AG09309 (cell line): ENCODE results near the gene ZBTB49.
A peak's percentile ranks its signal among the peaks of the same experiment; 100 is the strongest.

Experiments used
- DNase-seq: peaks from one replicate; pipeline ENCODE4 v3.0.0-alpha.2; 2010; ENCODE audit warnings: low read depth
- H3K4me3 ChIP-seq: 2 replicates; pipeline ENCODE4 v1.5.1; 2011; ENCODE audit warnings: mild to moderate bottlenecking, low read depth, low read length, moderate library complexity; ENCODE audit not compliant: control insufficient read depth
- TF ChIP-seq, protein P1 (sequence below): IDR thresholded peaks from 2 replicates; pipeline ENCODE4 v1.5.1; 2011; ENCODE audit warnings: mild to moderate bottlenecking, low read depth, low read length, inconsistent platforms; ENCODE audit not compliant: insufficient read depth, control insufficient read depth; ENCODE audit errors: missing control alignments

ZBTB49 gene

DNA sequence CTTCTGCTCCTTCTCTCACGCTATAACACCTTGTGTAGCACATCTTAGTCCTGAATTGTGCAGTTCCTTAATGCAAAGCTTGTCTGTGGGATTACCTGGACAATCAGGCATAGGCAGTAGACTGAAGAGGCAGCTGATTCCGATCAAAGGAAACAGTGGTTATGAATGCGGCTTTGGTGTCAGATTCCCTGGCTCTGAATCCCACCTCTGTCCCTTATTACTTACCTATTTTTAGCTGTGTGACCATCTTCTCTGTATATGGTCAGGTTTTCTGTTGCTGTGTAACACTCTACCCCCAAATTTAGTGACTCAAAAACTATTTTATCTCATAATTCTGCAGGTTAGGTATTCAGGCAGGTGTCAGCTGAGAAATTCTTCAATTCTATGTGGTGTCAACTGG, 3.2 kb downstream of the ZBTB49 start:
- TF ChIP-seq, protein P1, sequence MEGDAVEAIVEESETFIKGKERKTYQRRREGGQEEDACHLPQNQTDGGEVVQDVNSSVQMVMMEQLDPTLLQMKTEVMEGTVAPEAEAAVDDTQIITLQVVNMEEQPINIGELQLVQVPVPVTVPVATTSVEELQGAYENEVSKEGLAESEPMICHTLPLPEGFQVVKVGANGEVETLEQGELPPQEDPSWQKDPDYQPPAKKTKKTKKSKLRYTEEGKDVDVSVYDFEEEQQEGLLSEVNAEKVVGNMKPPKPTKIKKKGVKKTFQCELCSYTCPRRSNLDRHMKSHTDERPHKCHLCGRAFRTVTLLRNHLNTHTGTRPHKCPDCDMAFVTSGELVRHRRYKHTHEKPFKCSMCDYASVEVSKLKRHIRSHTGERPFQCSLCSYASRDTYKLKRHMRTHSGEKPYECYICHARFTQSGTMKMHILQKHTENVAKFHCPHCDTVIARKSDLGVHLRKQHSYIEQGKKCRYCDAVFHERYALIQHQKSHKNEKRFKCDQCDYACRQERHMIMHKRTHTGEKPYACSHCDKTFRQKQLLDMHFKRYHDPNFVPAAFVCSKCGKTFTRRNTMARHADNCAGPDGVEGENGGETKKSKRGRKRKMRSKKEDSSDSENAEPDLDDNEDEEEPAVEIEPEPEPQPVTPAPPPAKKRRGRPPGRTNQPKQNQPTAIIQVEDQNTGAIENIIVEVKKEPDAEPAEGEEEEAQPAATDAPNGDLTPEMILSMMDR = no peak
- H3K4me3 ChIP-seq = no peak overlapping the region
- no peak for DNase-seq

DNA sequence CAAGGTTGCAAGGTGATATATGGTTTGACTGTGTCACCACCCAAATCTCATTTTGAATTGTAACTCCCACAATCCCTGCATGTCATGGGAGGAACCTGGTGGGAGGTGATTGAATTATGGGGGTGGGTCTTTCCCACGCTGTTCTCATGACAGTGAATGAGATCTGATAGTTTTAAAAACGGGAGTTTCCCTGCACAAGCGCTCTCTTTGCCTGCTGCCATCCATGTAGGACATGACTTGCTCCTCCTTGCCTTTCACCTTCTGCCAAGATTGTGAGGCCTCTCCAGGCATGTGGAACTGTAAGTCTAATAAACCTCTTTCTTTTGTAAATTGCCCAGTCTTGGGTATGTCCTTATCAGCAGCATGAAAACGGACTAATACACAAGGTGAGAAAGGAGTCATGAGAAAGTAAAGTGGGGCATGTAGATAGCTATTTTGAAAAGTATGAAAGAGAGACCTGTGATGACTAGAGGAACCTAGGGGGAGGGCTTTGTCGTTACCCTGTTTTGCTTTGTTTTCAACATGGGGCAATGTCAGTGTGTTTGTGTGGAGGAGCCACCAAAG, 6.3 kb downstream of the ZBTB49 start:
- TF ChIP-seq, protein P1 = no peak
- no peak for DNase-seq

DNA sequence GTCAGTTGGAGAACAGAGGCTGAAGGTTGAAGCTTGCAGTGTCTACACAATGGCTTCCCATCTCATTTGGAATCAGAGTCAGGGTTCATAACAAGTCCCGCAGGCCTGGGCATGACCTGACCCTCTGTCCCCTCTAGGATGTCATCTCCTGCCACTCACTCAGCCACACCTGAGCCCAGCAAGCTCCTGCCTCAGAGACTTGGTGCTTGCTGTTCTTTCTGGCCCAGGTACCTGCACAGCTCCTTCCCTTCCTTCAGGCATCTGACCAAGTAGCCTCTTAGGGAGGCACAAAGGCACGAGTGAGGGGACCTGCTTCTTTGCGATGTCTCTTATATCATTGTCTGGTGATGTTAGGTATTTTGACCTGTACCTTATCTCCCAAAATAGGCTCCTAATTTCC, 9.0 kb downstream of the ZBTB49 start:
- TF ChIP-seq, protein P1 = no peak
- H3K4me3 ChIP-seq = no peak overlapping the region
- DNase-seq = no peak

More for the DNA sequence above, 6.3 kb downstream of the ZBTB49 start:
- H3K4me3 ChIP-seq = no peak overlapping the region

DNA sequence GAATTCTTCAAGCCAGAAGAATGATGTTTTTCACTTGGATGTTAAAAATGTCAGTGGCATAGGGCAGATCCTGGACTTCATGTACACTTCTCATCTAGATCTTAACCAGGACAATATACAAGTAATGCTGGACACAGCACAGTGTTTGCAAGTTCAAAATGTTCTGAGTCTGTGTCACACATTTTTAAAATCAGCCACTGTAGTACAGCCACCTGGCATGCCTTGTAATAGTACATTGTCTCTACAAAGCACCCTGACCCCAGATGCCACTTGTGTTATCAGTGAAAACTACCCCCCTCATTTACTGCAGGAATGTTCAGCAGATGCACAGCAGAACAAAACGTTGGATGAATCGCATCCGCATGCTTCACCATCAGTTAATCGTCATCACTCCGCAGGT, 11.9 kb downstream of the ZBTB49 start:
- no peak for DNase-seq
- TF ChIP-seq, protein P1 = no peak
- H3K4me3 ChIP-seq = no peak overlapping the region

DNA sequence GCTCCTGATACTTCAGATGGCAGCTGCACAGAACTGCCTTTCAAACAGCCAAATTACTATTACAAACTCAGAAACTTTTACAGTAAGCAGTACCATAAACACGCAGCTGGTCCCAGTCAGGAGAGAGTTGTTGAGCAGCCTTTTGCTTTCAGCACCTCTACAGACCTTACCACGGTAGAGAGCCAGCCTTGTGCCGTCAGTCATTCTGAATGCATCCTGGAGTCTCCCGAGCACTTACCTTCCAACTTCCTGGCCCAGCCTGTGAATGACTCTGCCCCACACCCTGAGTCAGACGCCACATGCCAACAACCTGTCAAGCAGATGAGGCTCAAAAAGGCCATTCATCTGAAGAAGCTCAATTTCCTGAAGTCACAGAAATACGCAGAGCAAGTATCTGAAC, 12.4 kb downstream of the ZBTB49 start:
- TF ChIP-seq, protein P1 = no peak
- no peak for DNase-seq
- no peak overlapping the region for H3K4me3 ChIP-seq

DNA sequence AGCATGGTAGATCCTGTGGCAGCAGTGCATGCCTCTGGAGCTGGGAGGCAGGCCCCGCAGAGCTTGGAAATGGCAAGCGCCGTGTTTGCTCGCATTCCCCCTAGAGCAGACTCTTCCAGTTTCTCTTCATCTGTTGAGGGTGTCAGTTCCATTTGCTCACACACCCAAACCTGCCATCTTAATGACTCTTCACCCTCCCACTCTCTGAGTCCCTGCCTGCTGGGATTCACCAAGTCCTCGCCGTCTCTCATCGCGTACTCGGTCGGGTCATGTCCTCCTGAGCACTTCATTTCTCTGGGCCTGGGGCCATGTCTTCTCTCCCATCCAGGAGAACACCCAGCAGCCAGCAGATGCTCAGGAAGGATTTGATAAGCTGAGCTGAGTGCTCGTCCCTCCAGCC, 16.9 kb downstream of the ZBTB49 start:
- no peak overlapping the region for H3K4me3 ChIP-seq
- TF ChIP-seq, protein P1 = no peak
- no peak for DNase-seq

DNA sequence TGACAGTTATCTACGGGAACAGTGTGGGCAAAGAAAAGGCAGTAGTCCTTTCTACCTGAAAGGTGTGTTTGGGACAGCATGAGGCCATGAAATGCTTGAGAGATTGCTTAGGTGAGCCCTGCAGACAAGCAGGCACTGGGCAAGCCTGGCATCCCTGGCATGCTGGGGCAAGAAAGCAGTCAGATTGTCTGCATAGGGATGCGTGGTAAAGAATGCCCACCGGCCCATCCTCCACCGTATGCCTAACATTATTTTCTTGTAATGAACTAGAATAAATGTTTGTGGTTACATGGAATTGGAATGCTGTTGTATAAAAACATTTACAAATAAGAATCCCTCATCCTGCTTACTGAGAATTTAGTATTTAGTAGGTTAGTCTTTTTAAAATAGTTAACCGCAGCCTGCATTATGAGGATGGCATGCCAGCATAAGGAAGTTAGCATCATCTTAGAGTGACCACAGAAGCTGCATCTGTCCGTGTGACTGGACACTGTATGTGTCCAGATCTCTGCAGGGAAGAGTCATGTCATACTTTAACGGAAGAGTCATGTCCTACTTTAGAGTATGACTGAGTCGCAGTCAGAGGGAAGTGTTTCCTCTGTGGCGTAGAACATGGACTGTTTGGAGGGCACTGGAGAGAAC, 18.9 kb downstream of the ZBTB49 start:
- peak; percentile 57 for DNase-seq
- TF ChIP-seq, protein P1 = no peak
- no peak overlapping the region for H3K4me3 ChIP-seq
